Measurements from ENCODE around the gene PTPRCAP. TPM values are rescaled to one million over a fixed set of nuclear protein-coding genes. Genes with fewer than 3 reads are reported as not detected.
A peak's percentile ranks its signal among the peaks of the same experiment; 100 is the strongest.
"Not testable (repeated sequence)": the region's sequence is repeated elsewhere in the genome, so short reads cannot be mapped to it uniquely, and the experiment has no call there.

Gene PTPRCAP
- polyA plus RNA-seq, 3 donors, result 2.9 to 8.0 (median 4.1) TPM

GRCh38 chr11:67405688-67406339 is 31.7 kb downstream of the PTPRCAP start:
- WGBS, 3 donors, result 84 to 93% (median 89%) methylated on average over 8 to 9 of the region's 9 CpGs
- no peak overlapping the region for H3K27ac ChIP-seq (ENCODE audit: low read depth, low read length)

- WGBS, 3 donors, result 89 to 94% (median 91%) methylated on average over 6 of the region's 6 CpGs
These were observed 32.3 kb downstream of the PTPRCAP start for GRCh38 chr11:67405196-67405567.

GRCh38 chr11:67404515-67405195 is 32.8 kb downstream of the PTPRCAP start:
- H3K27ac ChIP-seq (ENCODE audit: low read depth, low read length), result no peak overlapping the region
- 51 to 62% (median 52%) methylated on average over 12 to 13 of the region's 13 CpGs for WGBS, 3 donors

More at GRCh38 chr11:67405196-67405567, 32.3 kb downstream of the PTPRCAP start:
- H3K27ac ChIP-seq (ENCODE audit: low read depth, low read length), result no peak overlapping the region

GRCh38 chr11:67403085-67403484 is 34.4 kb downstream of the PTPRCAP start:
- WGBS, 3 donors, result 90 to 94% (median 92%) methylated on average over 9 of the region's 9 CpGs
- not testable (repeated sequence) for H3K27ac ChIP-seq (ENCODE audit: low read depth, low read length)

GRCh38 chr11:67402192-67402839 is 35.2 kb downstream of the PTPRCAP start:
- H3K27ac ChIP-seq (ENCODE audit: low read depth, low read length), result peak overlapping the region; percentile 62
- whole genome bisulfite sequencing, 3 donors, result 48 to 52% (median 51%) methylated on average over 19 of the region's 19 CpGs

DNA sequence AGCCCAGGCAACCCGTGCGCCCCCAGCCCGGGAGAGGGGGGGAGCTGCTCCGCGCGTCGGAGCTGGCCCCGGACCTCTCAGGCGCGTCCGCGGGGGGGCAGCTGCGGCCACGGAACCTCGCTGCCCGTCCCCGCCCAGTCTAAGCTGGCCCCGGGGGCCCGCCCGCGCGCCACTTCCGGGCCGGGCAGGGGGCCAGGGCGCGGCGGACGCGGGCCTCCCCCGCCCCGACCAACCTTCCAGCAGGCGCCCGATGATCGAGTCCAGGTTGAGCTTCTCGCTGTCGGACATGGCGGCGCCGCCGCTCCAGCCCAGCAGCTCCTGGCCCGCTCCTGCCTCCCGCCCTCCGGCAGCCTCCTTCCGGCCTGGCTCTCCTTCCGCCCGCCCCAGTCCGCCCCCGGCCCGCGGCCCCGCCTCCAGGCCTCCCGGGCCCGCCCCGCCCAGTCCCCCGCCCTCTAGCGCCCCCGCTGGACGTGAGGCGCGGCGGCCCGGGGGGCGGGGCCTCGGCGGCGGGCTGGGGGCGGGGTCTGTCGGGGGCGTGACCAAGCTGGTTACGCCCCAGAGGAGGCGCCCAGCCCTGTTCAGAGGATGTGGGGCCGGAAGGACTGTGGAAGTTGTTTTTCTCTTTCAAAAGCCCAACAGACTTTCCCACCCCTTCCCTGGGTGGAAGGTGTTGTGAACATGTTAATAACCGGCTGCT is 35.8 kb downstream of the PTPRCAP start, which contains the start of gene PPP1CA:
Gene PPP1CA (minus strand): TSS at position 364 of the 697 bp plus-strand sequence. CDS start 76 bp downstream, at position 288.
- 0 to 1% (median 0%) methylated on average over 48 to 73 of the region's 73 CpGs for WGBS, 3 donors
- peak within 1 kb of the TSS; percentile 62 for H3K27ac ChIP-seq (ENCODE audit: low read depth, low read length)

DNA sequence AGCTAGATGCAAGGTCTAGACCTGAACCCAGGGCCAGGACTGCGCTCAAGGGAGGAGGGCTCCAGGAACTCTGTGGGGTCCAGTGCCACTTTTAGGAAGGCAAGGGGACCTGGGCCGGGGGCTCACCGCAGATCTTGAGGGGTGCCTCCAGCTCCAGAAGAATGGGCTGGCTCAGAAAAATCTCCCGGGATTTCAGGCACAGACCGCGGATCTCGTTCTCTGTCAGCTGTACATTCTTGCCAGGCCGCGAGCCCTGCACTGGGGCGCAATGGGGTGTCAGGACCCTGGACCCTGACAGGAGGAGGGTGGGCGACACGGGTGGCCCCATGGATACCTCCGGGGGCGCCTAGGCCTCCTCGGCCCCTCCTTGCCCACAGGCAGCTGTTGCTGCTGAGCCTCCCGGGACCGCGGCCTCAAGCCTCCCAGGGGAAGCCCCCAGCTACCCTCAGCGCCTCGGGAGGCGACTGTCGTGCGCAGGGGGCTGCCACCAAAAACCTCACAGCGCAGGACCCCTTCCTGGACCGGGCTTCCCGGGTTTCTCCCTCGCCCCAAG is 36.5 kb downstream of the PTPRCAP start:
- 4% methylated on average over 26 to 27 of the region's 27 CpGs for WGBS, 3 donors
- peak overlapping the region; percentile 45 for H3K27ac ChIP-seq (ENCODE audit: low read depth, low read length)

- WGBS, 3 donors, result 36 to 40% (median 38%) methylated on average over 23 of the region's 23 CpGs
- no peak overlapping the region for H3K27ac ChIP-seq (ENCODE audit: low read depth, low read length)
These were observed 37.1 kb downstream of the PTPRCAP start for GRCh38 chr11:67400251-67400941.

DNA sequence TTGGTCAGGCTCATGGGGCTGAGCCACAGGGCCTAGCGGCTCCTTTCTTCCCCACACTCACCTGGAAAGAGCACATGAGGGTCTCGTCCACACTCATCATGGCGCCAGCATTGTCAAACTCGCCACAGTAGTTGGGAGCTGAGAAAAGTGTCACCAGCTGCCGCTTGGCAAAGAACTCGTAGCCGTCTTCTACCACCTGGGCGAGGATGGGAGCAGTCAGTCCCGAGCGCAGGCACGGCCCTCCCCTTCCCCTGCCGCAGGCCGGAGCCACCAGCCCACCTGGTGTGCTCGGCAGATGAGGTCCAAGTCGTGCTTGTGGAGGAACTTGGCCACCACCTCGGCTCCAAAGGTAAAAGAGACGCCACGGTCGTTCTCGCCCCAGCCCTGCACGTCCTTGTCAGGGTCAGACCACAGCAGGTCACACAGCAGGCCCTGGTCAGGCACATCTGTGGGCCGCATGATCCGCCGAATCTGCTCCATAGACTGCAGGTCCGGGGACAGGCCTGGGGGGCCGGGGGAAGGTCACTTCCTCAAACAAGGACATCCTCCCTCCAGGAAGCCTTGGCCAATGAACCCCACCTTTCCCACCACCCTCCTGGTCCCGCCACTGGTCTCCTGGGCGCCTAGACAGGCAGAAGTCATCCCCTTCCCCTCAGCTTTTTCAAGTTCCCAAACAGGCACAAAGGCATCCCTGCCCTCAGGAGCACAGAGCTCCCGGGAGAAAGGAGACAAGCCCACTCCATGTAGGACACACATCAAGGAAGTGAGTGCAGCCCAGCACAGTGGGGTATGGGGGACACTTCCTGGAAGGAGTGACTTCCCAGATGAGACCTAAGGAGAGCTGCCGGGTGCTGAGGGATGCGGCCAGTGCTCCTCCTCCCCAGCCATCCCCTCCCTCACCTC is 38.6 kb downstream of the PTPRCAP start:
- 84 to 86% (median 85%) methylated on average over 29 to 31 of the region's 31 CpGs for WGBS, 3 donors
- no peak overlapping the region for H3K27ac ChIP-seq (ENCODE audit: low read depth, low read length)

DNA sequence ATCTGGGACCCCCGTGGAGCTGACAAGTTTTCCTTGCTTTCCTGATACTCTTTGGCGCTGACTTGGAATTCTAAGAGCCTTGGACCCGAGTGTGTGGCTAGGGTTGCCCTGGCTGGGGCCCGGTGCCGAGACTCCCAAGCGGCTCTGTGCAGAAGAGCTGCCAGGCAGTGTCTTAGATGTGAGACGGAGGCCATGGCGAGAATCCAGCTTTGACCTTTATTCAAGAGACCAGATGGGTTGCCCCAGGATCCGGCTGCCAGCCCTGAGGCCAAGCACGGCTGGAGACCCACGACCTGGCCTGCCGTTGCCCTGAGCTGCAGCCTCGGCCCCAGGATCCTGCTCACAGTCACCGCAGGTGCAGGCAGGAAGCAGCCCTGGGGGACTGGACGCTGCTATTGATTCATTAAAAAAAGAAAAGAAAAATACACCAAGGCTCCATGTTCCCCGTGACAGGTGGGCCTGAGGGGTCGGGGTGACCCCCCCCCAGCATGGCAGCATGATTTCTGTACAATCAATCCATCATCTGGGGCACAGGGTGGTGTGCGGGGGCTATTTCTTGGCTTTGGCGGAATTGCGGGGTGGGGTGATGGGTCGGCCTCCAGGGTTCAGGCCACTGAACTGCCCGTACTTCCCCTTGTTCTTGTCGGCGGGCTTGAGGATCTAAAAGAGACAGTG is 39.4 kb downstream of the PTPRCAP start:
- no peak overlapping the region for H3K27ac ChIP-seq (ENCODE audit: low read depth, low read length)
- WGBS, 3 donors, result 75 to 83% (median 80%) methylated on average over 24 of the region's 24 CpGs

DNA sequence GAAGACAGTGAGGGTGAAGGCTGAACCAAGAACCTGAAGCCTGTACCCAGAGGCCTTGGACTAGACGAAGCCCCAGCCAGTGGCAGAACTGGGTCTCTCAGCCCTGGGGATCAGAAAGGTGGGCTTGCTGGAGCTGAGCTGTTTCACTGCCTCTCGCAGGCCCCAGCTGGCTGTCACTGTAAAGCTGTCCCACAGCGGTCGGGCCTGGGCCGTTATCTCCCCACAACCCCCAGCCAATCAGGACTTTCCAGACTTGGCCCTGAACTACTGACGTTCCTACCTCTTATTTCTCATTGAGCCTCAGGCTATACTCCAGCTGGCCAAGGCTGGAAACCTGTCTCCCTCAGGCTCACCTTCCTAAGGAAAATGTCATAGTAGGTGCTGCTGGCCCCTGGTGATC is 39.9 kb downstream of the PTPRCAP start:
- WGBS, 3 donors, result 63 to 77% (median 74%) methylated on average over 6 of the region's 6 CpGs

DNA sequence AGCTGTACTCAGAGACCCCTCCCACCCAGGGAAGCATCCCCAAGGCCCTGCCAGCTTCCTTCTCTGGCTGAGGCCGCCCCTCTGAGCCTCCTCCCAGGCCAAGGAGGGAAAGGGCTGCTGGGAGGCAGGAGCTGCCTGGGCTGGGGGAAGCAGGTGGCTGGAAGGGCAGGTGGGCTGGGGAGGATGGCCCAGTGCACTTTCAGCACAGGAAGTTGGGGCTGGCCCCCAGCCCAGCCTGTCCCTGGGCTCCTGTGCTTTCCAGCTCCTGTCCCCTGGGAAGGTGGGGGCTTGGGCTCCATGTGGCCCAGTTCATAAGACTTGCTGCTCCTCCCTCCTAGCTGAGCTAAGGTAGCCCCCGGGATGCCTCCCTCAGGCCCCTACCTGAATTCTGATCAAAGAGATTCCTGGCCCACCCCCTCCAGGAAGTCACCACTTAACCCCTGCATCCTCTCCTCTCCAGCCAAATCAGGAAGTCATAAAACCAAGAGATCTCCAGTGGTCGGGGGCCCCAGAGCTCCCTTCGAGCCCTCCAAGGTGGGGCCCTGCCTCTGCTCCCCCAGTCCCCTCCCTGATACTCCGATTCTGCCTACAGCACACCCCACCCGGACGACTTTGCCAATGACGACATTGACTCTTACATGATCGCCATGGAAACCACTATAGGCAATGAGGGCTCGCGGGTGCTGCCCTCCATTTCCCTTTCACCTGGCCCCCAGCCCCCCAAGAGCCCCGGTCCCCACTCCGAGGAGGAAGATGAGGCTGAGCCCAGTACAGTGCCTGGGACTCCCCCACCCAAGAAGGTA is 40.7 kb downstream of the PTPRCAP start:
- WGBS, 3 donors, result 23 to 64% (median 36%) methylated on average over 12 to 13 of the region's 13 CpGs
- H3K27ac ChIP-seq (ENCODE audit: low read depth, low read length), result no peak overlapping the region

More for the DNA sequence above, 39.9 kb downstream of the PTPRCAP start:
- H3K27ac ChIP-seq (ENCODE audit: low read depth, low read length), result no peak overlapping the region

GRCh38 chr11:67396259-67396581 is 41.3 kb downstream of the PTPRCAP start:
- H3K27ac ChIP-seq (ENCODE audit: low read depth, low read length), result no peak overlapping the region
- 90 to 96% (median 94%) methylated on average over 7 of the region's 7 CpGs for whole genome bisulfite sequencing, 3 donors

DNA sequence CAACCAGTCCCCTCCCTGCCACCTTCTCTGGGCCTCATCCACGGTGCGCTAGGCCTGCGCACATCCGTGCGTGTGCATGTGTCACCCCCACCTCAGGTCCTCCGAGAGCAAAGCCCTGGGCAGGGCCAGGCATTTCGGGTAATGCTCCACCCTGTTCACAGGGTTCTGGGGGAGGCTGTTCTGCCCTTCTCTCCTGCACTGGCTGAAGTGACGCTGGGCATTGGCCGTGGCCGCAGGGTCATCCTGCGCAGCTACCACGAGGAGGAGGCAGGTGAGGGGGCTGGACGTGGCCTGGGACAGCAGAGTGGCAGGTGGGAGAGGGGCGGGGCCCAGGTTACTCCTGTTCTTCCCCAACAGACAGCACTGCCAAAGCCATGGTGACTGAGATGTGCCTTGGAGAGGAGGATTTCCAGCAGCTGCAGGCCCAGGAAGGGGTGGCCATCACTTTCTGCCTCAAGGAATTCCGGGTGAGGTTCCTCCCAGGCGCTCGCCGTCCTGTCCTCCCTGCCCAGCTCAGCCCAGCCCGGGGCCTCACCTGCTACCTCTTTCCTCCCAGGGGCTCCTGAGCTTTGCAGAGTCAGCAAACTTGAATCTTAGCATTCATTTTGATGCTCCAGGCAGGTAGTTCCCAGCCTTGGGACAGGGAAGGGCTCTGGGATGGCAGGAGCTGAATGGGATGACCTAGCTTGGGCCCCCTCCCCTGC is 41.8 kb downstream of the PTPRCAP start:
- H3K27ac ChIP-seq (ENCODE audit: low read depth, low read length), result no peak overlapping the region

DNA sequence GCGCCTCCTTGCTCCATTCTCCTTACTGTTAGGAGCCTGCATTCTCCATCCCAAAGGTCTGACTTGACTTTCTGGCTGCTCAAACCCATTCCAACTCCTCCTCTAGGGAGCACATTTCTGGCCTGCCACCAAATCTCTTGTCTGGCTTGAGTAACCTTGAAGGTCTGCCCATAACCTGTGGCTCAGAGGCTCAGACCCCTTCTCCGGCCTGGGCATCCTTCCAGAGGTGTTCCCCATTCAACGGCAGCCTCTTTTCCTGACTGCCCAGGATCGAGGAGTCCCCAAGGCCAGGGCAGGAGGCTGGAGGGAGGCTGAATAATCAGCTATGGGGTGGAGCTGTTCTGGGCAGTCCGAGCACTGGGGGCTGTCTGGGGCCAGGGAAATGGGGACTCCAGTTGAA is 43.5 kb downstream of the PTPRCAP start:
- H3K27ac ChIP-seq (ENCODE audit: low read depth, low read length), result no peak overlapping the region
- 48 to 73% (median 66%) methylated on average over 5 of the region's 5 CpGs for WGBS, 3 donors

More for the DNA sequence above, 41.8 kb downstream of the PTPRCAP start:
- WGBS, 3 donors, result 80 to 89% (median 87%) methylated on average over 19 of the region's 19 CpGs
